DMS79 (cell line): ENCODE results near the gene SGPL1.
"Not testable (repeated sequence)": the region's sequence is repeated elsewhere in the genome, so short reads cannot be mapped to it uniquely, and the experiment has no call there.

ENCODE experiments used
- DNase-seq: peaks from one replicate; lab custom pipeline; 2025; lab: John Stamatoyannopoulos, UW

The SGPL1 gene

GRCh38 chr10:70843333-70843732, 27.6 kb downstream of the SGPL1 start:
- no peak for DNase-seq

GRCh38 chr10:70843776-70844489, 28.2 kb downstream of the SGPL1 start:
- no peak for DNase-seq

GRCh38 chr10:70845256-70845655, 29.5 kb downstream of the SGPL1 start:
- DNase-seq = no peak

- no peak for DNase-seq
Observed at GRCh38 chr10:70845816-70846215, 30.1 kb downstream of the SGPL1 start.

- no peak for DNase-seq
Observed at GRCh38 chr10:70846795-70847194, 31.0 kb downstream of the SGPL1 start.

GRCh38 chr10:70847659-70848360, 32.1 kb downstream of the SGPL1 start:
- DNase-seq = no peak

- DNase-seq = no peak
Observed at GRCh38 chr10:70849582-70850016, 33.9 kb downstream of the SGPL1 start.

- DNase-seq = no peak
Observed at GRCh38 chr10:70850097-70850496, 34.3 kb downstream of the SGPL1 start.

GRCh38 chr10:70851597-70852475, 36.1 kb downstream of the SGPL1 start:
- DNase-seq = no peak

- DNase-seq = no peak
Observed at GRCh38 chr10:70853038-70853437, 37.3 kb downstream of the SGPL1 start.

- DNase-seq = no peak
Observed at GRCh38 chr10:70853457-70853856, 37.7 kb downstream of the SGPL1 start.

- peak; percentile 56 for DNase-seq
Observed at GRCh38 chr10:70856454-70856853, 40.7 kb downstream of the SGPL1 start.

- DNase-seq = peak; percentile 45
Observed at GRCh38 chr10:70858759-70859158, 43.0 kb downstream of the SGPL1 start.

- not testable (repeated sequence) for DNase-seq
Observed at GRCh38 chr10:70861495-70862197, 45.9 kb downstream of the SGPL1 start.

- DNase-seq = no peak
Observed at GRCh38 chr10:70863470-70864160, 47.9 kb downstream of the SGPL1 start.

GRCh38 chr10:70864935-70865334, 49.2 kb downstream of the SGPL1 start:
- DNase-seq = no peak

GRCh38 chr10:70866424-70866823, 50.7 kb downstream of the SGPL1 start:
- DNase-seq = no peak

GRCh38 chr10:70872291-70872690, 56.5 kb downstream of the SGPL1 start:
- no peak for DNase-seq

GRCh38 chr10:70874061-70874460, 58.3 kb downstream of the SGPL1 start:
- DNase-seq = no peak

GRCh38 chr10:70879207-70879606, 63.5 kb downstream of the SGPL1 start:
- DNase-seq = no peak

GRCh38 chr10:70880077-70880534, 64.4 kb downstream of the SGPL1 start:
- DNase-seq = peak; percentile 28
